Nephron progenitor cell (in vitro differentiated cells): ENCODE results near the gene INHA.

Experiments
- DNase-seq: peaks from one replicate; pipeline ENCODE4 v3.0.0; 2021
- H3K27ac Mint-ChIP-seq: 2 replicates; pipeline ENCODE4 v1.8.0; 2021; ENCODE audit warnings: mild to moderate bottlenecking, moderate library complexity, mixed read lengths
- H3K27me3 Mint-ChIP-seq: 2 replicates; pipeline ENCODE4 v1.8.0; 2021; ENCODE audit warnings: mild to moderate bottlenecking, low read depth, mixed read lengths; ENCODE audit not compliant: poor library complexity
- H3K36me3 Mint-ChIP-seq: 2 replicates; pipeline ENCODE4 v1.8.0; 2021; ENCODE audit warnings: low read depth, mixed read lengths
- H3K4me1 Mint-ChIP-seq: 2 replicates; pipeline ENCODE4 v1.8.0; 2021; ENCODE audit warnings: mixed read lengths
- H3K4me3 Mint-ChIP-seq: 2 replicates; pipeline ENCODE4 v1.8.0; 2021; ENCODE audit warnings: mild to moderate bottlenecking, moderate library complexity, mixed read lengths
- H3K9me3 Mint-ChIP-seq: 2 replicates; pipeline ENCODE4 v1.8.0; 2021; ENCODE audit warnings: mild to moderate bottlenecking, moderate library complexity, mixed read lengths
- CTCF ChIP-seq: fragments of 200-600 bp; sonication (generic); IDR thresholded peaks from 2 replicates; pipeline ENCODE4 v1.5.0; 2021; ENCODE audit warnings: antibody characterized with exemption

Gene INHA

GRCh38 chr2:219533930-219534661 is 38.0 kb upstream of the INHA start:
- Mint-ChIP-seq H3K4me3 (no peak overlapping the region), H3K27me3 (peaks cover 34% of the 10 kb centered on the region), H3K9me3 (no peaks in the 10 kb centered on the region), H3K36me3 (no peaks in the 10 kb centered on the region), H3K4me1 (peaks cover 52% of the 10 kb centered on the region), H3K27ac (no peak overlapping the region)
- no peak for DNase-seq
- TF ChIP-seq CTCF = no peak

- H3K4me3 Mint-ChIP-seq = no peak overlapping the region
- peaks cover 6% of the 10 kb centered on the region for H3K36me3 Mint-ChIP-seq
- no peak for DNase-seq
- H3K4me1 Mint-ChIP-seq = peaks cover 40% of the 10 kb centered on the region
- no peak overlapping the region for H3K27ac Mint-ChIP-seq
- H3K9me3 Mint-ChIP-seq = no peaks in the 10 kb centered on the region
- H3K27me3 Mint-ChIP-seq = peaks cover 10% of the 10 kb centered on the region
- no peak for TF ChIP-seq CTCF
These were observed 35.7 kb upstream of the INHA start for GRCh38 chr2:219536425-219536824.

- TF ChIP-seq CTCF = no peak
- Mint-ChIP-seq H3K9me3 (no peaks in the 10 kb centered on the region), H3K27me3 (peaks cover 11% of the 10 kb centered on the region), H3K36me3 (peaks cover 6% of the 10 kb centered on the region), H3K27ac (peak overlapping the region; percentile 83), H3K4me3 (no peak overlapping the region), H3K4me1 (peaks cover 40% of the 10 kb centered on the region)
- DNase-seq = no peak
These were observed 35.1 kb upstream of the INHA start for GRCh38 chr2:219536967-219537366.

GRCh38 chr2:219537657-219538488 is 34.2 kb upstream of the INHA start:
- no peak for TF ChIP-seq CTCF
- H3K27ac Mint-ChIP-seq = no peak overlapping the region
- no peaks in the 10 kb centered on the region for H3K9me3 Mint-ChIP-seq
- H3K4me1 Mint-ChIP-seq = peaks cover 49% of the 10 kb centered on the region
- H3K27me3 Mint-ChIP-seq = peaks cover 16% of the 10 kb centered on the region
- peaks cover 6% of the 10 kb centered on the region for H3K36me3 Mint-ChIP-seq
- H3K4me3 Mint-ChIP-seq = no peak overlapping the region
- DNase-seq = no peak

GRCh38 chr2:219538504-219538951 is 33.6 kb upstream of the INHA start:
- H3K9me3 Mint-ChIP-seq = no peaks in the 10 kb centered on the region
- DNase-seq = no peak
- peaks cover 12% of the 10 kb centered on the region for H3K27me3 Mint-ChIP-seq
- peaks cover 6% of the 10 kb centered on the region for H3K36me3 Mint-ChIP-seq
- no peak overlapping the region for H3K4me3 Mint-ChIP-seq
- no peak overlapping the region for H3K27ac Mint-ChIP-seq
- TF ChIP-seq CTCF = no peak
- peaks cover 51% of the 10 kb centered on the region for H3K4me1 Mint-ChIP-seq
